NCI-H748 (cell line): ENCODE data around the gene GABBR1.

Experiments
- DNase-seq: peaks from one replicate; lab custom pipeline; 2025; ENCODE audit not compliant: unreplicated experiment; lab: John Stamatoyannopoulos, UW

GABBR1 gene

GRCh38 chr6:29625337-29625930, 7.5 kb downstream of the GABBR1 start:
- DNase-seq: no peak

GRCh38 chr6:29624520-29624961, 8.4 kb downstream of the GABBR1 start:
- DNase-seq: no peak

GRCh38 chr6:29620630-29621029, 12.4 kb downstream of the GABBR1 start:
- peak; percentile 38 for DNase-seq

GRCh38 chr6:29619578-29620160, 13.3 kb downstream of the GABBR1 start:
- DNase-seq: no peak

GRCh38 chr6:29617782-29618554, 15.0 kb downstream of the GABBR1 start:
- DNase-seq: no peak

- no peak for DNase-seq
These were observed 21.6 kb downstream of the GABBR1 start for GRCh38 chr6:29611426-29611825.

- DNase-seq: no peak
These were observed 22.4 kb downstream of the GABBR1 start for GRCh38 chr6:29610540-29610939.

- DNase-seq: no peak
These were observed 24.9 kb downstream of the GABBR1 start for GRCh38 chr6:29608131-29608530.

GRCh38 chr6:29603930-29604329, 29.1 kb downstream of the GABBR1 start:
- DNase-seq: no peak

GRCh38 chr6:29603456-29603855, 29.5 kb downstream of the GABBR1 start:
- no peak for DNase-seq

- DNase-seq: peak; percentile 77
These were observed 30.2 kb downstream of the GABBR1 start for GRCh38 chr6:29602564-29603361.

GRCh38 chr6:29598172-29598747, 34.7 kb downstream of the GABBR1 start:
- DNase-seq: no peak

GRCh38 chr6:29597184-29597583, 35.8 kb downstream of the GABBR1 start:
- no peak for DNase-seq

- DNase-seq: no peak
These were observed 36.5 kb downstream of the GABBR1 start for GRCh38 chr6:29596381-29596900.

- no peak for DNase-seq
These were observed 39.7 kb downstream of the GABBR1 start for GRCh38 chr6:29593199-29593855.

GRCh38 chr6:29591677-29592076, 41.3 kb downstream of the GABBR1 start:
- no peak for DNase-seq

- DNase-seq: no peak
These were observed 42.7 kb downstream of the GABBR1 start for GRCh38 chr6:29590218-29590808.

- peak; percentile 63 for DNase-seq
These were observed 43.4 kb downstream of the GABBR1 start for GRCh38 chr6:29589423-29590048.

GRCh38 chr6:29584821-29585220, 48.2 kb downstream of the GABBR1 start, which contains the start of gene OR2H2:
Gene OR2H2, plus strand, starts transcription at chr6:29585121. Its CDS starts 2,824 bp downstream, at chr6:29587945.
- no peak for DNase-seq
